Mesodermal cell (in vitro differentiated cells): ENCODE results near the gene RBMS1.

Experiments
- H3K27ac ChIP-seq: 2 replicates; pipeline ENCODE4 v1.7.0; 2013; ENCODE audit warnings: mild to moderate bottlenecking, low read depth, low read length, moderate library complexity; ENCODE audit not compliant: severe bottlenecking
- H3K36me3 ChIP-seq: 2 replicates; pipeline ENCODE4 v1.7.1; 2013; ENCODE audit warnings: mild to moderate bottlenecking, low read length, moderate library complexity; ENCODE audit not compliant: control insufficient read depth, insufficient read depth
- H3K4me1 ChIP-seq: one replicate; pipeline ENCODE4 v1.7.1; 2013; ENCODE audit warnings: mild to moderate bottlenecking, low read length; ENCODE audit not compliant: insufficient read depth, control insufficient read depth, poor library complexity, severe bottlenecking
- H3K4me3 ChIP-seq: 2 replicates; pipeline ENCODE4 v1.7.0; 2013; ENCODE audit warnings: low read length, control low read depth, mild to moderate bottlenecking; ENCODE audit not compliant: insufficient read depth, poor library complexity, severe bottlenecking; ENCODE audit errors: extremely low read depth
- H3K9me3 ChIP-seq: 2 replicates; pipeline ENCODE4 v1.7.1; 2013; ENCODE audit warnings: mild to moderate bottlenecking, low read length, moderate library complexity; ENCODE audit not compliant: control insufficient read depth
- WGBS, 2 experiments: methylation state at CpG; one replicate each; pipeline ENCODE4 v1.1.5; 2013; ENCODE audit warnings: missing lambda C conversion rate in 2 of 2; ENCODE audit not compliant: insufficient coverage in 2 of 2; 5-methylcytosine and 5-hydroxymethylcytosine counted together

The RBMS1 gene

DNA sequence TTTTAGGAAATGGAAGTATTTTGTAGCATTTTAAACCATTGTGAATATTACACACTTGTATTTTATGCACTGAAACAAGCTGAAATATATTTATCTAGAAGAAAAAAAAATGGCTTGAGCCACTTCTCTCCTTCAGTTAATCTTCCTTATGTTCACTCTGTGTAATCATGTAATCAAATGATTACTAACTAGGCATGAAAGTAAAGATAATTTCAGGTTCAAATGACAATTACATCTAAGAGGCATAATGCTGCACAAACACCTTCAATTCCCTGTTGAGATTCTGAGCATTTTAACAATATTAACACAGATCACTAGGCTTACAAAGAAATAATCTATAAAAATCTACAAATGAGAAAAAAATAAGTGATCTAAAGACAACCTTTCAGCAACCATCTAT, 173.9 kb downstream of the RBMS1 start:
- Histone ChIP-seq H3K4me1 (no peaks in the 10 kb centered on the region), H3K27ac (no peak overlapping the region), H3K9me3 (no peaks in the 10 kb centered on the region), H3K4me3 (no peak overlapping the region), H3K36me3 (peaks cover 11% of the 10 kb centered on the region)

DNA sequence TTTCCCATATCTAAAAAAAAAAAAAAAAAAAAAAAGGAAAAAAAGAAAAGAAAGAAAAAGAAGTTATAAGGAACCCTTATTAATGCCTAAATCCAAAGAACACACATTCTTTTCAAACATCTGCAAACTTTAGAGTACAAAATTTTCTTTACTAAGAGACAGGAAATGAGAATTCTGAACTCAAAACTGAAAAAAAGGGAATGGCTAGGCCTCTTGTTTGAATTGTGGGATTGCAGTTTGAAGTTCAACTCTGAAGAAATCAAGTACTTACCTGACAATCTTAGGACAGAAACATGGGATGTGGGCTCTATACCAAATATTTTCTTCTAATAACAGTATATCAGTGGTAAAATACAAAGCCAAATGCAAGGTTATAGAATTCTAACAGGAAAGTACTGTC, 175.4 kb downstream of the RBMS1 start:
- Histone ChIP-seq H3K9me3 (no peaks in the 10 kb centered on the region), H3K36me3 (peaks cover 21% of the 10 kb centered on the region), H3K27ac (no peak overlapping the region), H3K4me1 (peaks cover 3% of the 10 kb centered on the region), H3K4me3 (no peak overlapping the region)

DNA sequence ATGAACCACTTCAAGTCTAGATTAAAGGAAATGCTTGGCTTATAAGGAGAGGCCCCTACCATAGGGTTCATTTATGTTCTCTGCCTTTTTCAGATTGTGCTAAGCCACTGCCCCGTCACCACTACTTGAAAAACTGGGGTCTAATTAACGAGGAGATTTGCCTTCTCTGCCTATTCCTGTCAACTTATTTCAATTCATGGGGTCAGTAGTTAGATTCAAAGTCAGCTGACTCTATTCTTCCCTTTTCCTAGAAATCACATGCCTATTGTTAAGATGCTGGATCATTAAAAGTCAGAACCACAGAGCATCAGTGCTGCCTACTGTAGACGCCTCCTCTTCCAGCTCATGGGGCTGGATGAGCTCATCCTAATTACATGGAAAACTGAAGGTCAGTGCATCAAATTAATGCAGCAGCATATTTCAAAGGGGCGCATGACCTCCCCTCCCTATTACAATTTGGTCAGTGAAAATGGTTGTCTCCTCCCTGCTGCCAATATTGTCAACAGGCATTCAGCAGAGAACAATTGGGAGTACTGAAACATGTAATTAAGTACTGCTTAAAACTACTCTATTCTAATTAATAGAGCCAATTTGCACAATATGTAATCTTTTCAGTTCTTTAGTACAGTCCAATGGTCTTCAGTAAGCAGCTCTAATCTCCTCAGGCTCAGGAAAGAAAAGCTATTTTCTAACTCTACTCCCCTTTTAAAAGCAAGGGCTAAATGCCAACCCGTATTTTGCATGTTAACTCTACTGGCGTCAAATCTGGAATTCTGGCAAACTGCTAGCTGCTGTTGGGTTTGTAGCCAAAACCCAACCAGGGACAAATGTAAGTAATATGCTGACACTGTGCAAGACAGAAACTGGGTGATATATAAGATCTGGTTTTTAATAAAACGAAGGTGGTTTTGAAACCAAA, 176.2 kb downstream of the RBMS1 start:
- no peak overlapping the region for H3K4me3 ChIP-seq
- H3K9me3 ChIP-seq: no peaks in the 10 kb centered on the region
- H3K4me1 ChIP-seq: peaks cover 3% of the 10 kb centered on the region
- peaks cover 27% of the 10 kb centered on the region for H3K36me3 ChIP-seq
- WGBS, 2 experiments: 90 to 91% methylated on average over 4 to 5 of the region's 7 CpGs
- H3K27ac ChIP-seq: peak overlapping the region; percentile 55

DNA sequence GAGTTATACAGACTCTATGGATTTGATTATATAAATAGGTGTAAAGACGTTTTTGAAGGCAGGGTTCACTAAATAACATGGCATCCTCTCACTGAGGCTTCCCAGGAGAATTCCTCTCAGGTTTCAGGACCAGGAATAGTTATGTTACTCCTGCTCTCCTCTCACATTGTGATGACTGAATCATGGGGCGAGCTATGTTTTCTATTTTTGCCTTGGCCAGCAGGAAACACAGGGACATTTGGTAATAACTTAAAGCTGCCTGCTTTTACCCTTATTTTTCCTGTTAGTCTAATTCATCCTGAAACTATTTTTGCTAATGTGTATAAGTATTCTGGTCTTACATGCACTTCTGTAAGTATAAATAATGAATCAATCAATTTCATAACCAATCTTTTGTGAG, 178.3 kb downstream of the RBMS1 start:
- no peak overlapping the region for H3K27ac ChIP-seq
- peaks cover 7% of the 10 kb centered on the region for H3K4me1 ChIP-seq
- no peak overlapping the region for H3K4me3 ChIP-seq
- WGBS, 2 experiments: 83% methylated on average over 2 of the region's 2 CpGs; no CpG with 5 or more reads in 1 of the 2 experiments
- H3K36me3 ChIP-seq: peaks cover 36% of the 10 kb centered on the region
- H3K9me3 ChIP-seq: no peaks in the 10 kb centered on the region

DNA sequence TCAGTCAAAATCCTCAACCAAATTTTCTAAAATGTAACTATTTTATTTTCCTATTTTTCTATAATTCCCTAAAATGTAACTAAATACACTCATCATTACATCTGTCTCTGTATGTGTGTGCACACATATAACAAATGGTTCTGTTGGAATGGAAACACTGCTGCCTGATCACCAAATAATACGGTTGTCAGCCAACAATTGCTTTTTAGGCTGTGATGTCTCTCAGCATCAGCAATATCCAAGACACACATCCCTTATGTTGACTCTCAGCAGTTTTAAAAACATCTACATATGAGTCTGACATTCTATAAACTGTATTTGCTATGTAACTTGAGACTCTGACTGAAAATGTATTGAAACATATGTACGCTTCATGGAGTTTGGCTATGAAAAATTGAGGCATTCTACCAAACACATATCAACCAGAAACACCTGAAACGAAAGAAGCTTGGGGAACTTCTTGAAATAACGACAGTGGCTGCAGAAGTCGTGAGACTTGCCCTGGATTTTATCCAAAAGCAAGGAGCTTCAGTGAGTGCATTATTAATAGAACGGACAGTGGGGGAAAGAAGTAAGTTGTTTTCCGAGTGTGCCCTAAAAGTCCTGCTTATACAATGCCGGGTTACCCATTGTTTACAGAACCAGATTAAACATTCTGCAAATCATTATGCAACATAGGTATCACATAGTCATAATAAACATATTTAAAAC, 183.3 kb downstream of the RBMS1 start:
- 90 to 94% methylated on average over 3 to 5 of the region's 8 CpGs for WGBS, 2 experiments
- peaks cover 42% of the 10 kb centered on the region for H3K36me3 ChIP-seq
- no peak overlapping the region for H3K4me3 ChIP-seq
- H3K4me1 ChIP-seq: peaks cover 31% of the 10 kb centered on the region
- H3K9me3 ChIP-seq: no peaks in the 10 kb centered on the region
- no peak overlapping the region for H3K27ac ChIP-seq

DNA sequence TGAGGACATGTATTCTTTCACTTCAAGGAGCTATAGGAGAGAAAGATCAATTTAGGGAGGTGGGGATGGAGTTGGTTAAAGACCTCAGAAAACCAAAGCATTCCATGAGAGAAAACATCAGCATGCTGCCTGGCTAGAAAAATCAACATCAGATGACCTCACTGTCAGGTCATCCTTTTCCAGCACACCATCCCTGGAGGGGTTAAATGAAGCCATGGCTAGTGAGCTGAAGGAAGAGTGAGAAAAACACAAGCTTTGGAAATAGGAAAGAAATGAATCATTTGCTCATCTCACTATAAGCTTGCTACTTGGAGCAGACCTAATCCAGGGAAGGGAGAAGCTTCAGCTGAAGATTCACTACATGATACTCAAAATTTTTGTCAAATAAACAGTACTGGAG, 184.0 kb downstream of the RBMS1 start:
- peak overlapping the region; percentile 63 for H3K27ac ChIP-seq

DNA sequence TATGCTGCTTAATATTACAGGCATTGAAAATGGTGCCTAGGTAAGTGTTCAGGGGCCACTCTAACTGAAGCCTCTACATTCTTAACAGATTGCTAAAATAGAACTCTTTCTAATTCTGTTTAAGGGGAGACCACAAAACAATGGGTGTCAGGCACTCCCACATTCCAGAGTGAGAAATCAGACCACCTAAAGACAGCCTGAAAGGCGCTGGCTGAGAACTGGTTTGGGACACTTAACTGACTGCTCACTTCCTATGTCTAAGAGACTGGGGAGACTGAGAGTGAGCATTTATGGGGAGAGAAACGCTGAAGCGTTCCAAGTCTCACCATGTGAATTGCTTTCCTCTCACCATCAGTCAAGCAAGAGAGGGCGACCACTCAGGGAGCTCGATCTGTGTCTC, 184.7 kb downstream of the RBMS1 start:
- WGBS, 2 experiments: 75 to 83% methylated on average over 1 to 5 of the region's 5 CpGs
- peak overlapping the region; percentile 63 for H3K27ac ChIP-seq
- H3K9me3 ChIP-seq: no peaks in the 10 kb centered on the region
- H3K4me3 ChIP-seq: no peak overlapping the region
- H3K36me3 ChIP-seq: peaks cover 38% of the 10 kb centered on the region
- peaks cover 31% of the 10 kb centered on the region for H3K4me1 ChIP-seq

More for the DNA sequence above, 184.0 kb downstream of the RBMS1 start:
- Histone ChIP-seq H3K36me3 (peaks cover 42% of the 10 kb centered on the region), H3K4me3 (no peak overlapping the region), H3K4me1 (peaks cover 32% of the 10 kb centered on the region), H3K9me3 (no peaks in the 10 kb centered on the region)

DNA sequence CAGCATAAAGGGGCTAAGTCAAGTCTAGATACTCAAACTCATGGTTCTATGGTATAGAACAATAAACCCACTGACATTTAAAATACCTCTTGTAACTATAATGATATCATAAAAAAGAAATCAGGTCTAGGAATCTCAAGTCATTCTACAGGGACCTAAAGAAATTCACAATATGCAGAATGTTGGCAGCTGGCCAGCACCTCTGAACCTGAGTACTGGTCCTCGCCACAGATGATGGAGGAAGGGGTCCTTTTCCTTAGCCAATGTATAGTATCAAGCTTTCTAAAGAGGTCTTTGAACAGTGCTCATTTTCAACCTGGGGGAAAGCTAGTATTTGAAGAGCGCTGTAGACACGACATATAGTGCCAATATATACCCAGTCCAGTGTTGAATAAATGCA, 185.1 kb downstream of the RBMS1 start:
- Histone ChIP-seq H3K9me3 (no peaks in the 10 kb centered on the region), H3K36me3 (peaks cover 39% of the 10 kb centered on the region), H3K27ac (no peak overlapping the region), H3K4me3 (no peak overlapping the region), H3K4me1 (peaks cover 29% of the 10 kb centered on the region)
- 89% methylated on average over 2 of the region's 3 CpGs; no CpG with 5 or more reads in 1 of the 2 experiments for WGBS, 2 experiments

DNA sequence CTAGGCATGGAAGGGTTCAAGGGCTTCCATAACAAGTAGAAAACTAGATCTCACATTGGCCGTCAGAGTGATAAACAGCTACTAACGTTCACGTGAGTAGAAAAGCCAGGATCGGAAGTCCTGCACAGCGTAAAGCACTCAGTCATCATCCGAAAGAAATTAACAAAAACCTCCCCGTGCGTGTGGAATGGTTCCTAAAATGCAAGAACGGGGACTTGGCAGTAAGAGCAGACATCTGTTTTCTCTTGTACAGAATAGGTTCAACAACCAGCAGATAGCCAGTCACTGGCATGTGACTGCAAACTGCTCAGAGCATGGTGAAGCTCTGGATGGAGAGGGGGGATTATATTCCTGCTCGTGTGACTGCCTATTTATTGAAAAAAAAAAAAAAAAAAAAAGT, 186.6 kb downstream of the RBMS1 start:
- WGBS, 2 experiments: 96 to 97% methylated on average over 9 of the region's 10 CpGs
- Histone ChIP-seq H3K4me1 (peaks cover 29% of the 10 kb centered on the region), H3K4me3 (no peak overlapping the region), H3K9me3 (no peaks in the 10 kb centered on the region), H3K36me3 (peaks cover 46% of the 10 kb centered on the region), H3K27ac (no peak overlapping the region)

DNA sequence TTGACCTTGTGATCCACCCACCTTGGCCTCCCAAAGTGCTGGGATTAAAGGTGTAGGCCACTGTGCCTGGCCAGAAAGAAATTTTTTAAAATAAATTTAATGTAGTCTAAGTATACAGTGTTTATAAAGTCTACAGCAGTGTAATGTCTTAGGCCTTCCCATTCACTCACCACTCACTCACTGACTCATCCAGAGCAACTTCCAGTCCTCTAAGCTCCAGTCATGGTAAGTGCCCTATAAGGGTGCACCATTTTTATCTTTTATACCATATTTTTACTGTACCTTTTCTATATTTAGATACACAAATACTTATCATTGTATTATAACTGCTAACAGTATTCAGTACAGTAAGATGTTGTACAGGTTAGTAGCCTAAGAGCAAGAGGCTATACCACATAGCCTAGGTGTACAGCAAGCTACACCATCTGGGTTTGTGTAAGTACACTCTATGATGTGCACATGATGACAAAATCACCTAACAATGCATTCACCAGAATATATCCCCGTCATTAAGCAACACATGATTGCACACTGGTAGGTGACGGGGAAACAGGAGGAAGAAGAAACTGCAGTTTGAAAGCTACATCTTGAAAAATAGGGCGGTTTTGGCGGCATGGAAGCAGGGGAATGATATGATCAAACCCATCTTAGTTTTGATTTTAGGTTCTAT, 188.4 kb downstream of the RBMS1 start:
- 94 to 100% methylated on average over 3 of the region's 4 CpGs for WGBS, 2 experiments
- Histone ChIP-seq H3K9me3 (no peaks in the 10 kb centered on the region), H3K36me3 (peaks cover 45% of the 10 kb centered on the region), H3K4me3 (no peak overlapping the region), H3K27ac (no peak overlapping the region), H3K4me1 (peaks cover 26% of the 10 kb centered on the region)
